ENCODE data around the gene SERAC1.

The SERAC1 gene

GRCh38 chr6:158118886-158119285 is 49.2 kb downstream of the SERAC1 start:
- no peak for DNase-seq

GRCh38 chr6:158115508-158115907 is 52.6 kb downstream of the SERAC1 start:
- no peak for DNase-seq

- no peak for DNase-seq
These were observed 53.0 kb downstream of the SERAC1 start for GRCh38 chr6:158115102-158115501.

GRCh38 chr6:158113802-158114201 is 54.3 kb downstream of the SERAC1 start:
- DNase-seq, result no peak

GRCh38 chr6:158111987-158112386 is 56.1 kb downstream of the SERAC1 start:
- DNase-seq, result no peak

GRCh38 chr6:158110986-158111385 is 57.1 kb downstream of the SERAC1 start:
- no peak for DNase-seq

- no peak for DNase-seq
These were observed 58.3 kb downstream of the SERAC1 start for GRCh38 chr6:158109748-158110147.

GRCh38 chr6:158104696-158105095 is 63.4 kb downstream of the SERAC1 start:
- DNase-seq, result no peak

- no peak for DNase-seq
These were observed 64.8 kb downstream of the SERAC1 start for GRCh38 chr6:158103228-158103627.

- DNase-seq, result no peak
These were observed 72.4 kb downstream of the SERAC1 start for GRCh38 chr6:158095671-158096070.

GRCh38 chr6:158095031-158095430 is 73.0 kb downstream of the SERAC1 start:
- DNase-seq, result no peak

GRCh38 chr6:158092806-158093205 is 75.3 kb downstream of the SERAC1 start:
- DNase-seq, result no peak

- DNase-seq, result no peak
These were observed 80.7 kb downstream of the SERAC1 start for GRCh38 chr6:158087224-158087867.

- DNase-seq, result no peak
These were observed 81.4 kb downstream of the SERAC1 start for GRCh38 chr6:158086504-158087223.

GRCh38 chr6:158086054-158086503 is 82.0 kb downstream of the SERAC1 start:
- DNase-seq, result no peak

GRCh38 chr6:158085261-158086053 is 82.6 kb downstream of the SERAC1 start:
- no peak for DNase-seq

GRCh38 chr6:158083455-158084325 is 84.4 kb downstream of the SERAC1 start:
- no peak for DNase-seq

GRCh38 chr6:158081657-158081935 is 86.5 kb downstream of the SERAC1 start:
- DNase-seq, result no peak

GRCh38 chr6:158080849-158081656 is 87.0 kb downstream of the SERAC1 start:
- no peak for DNase-seq

GRCh38 chr6:158078320-158078719 is 89.7 kb downstream of the SERAC1 start:
- no peak for DNase-seq

- DNase-seq, result no peak
These were observed 90.4 kb downstream of the SERAC1 start for GRCh38 chr6:158077676-158078075.

GRCh38 chr6:158076548-158076947 is 91.5 kb downstream of the SERAC1 start:
- DNase-seq, result no peak

Measured in activated CD4-positive, alpha-beta T cell treated with anti-CD3 and anti-CD28 coated beads, Interleukin-2, amount 50 U/mL, for 4 hours (primary cell).